Measurements from ENCODE around the gene YEATS2.
A peak's percentile ranks its signal among the peaks of the same experiment; 100 is the strongest.

The YEATS2 gene

DNA sequence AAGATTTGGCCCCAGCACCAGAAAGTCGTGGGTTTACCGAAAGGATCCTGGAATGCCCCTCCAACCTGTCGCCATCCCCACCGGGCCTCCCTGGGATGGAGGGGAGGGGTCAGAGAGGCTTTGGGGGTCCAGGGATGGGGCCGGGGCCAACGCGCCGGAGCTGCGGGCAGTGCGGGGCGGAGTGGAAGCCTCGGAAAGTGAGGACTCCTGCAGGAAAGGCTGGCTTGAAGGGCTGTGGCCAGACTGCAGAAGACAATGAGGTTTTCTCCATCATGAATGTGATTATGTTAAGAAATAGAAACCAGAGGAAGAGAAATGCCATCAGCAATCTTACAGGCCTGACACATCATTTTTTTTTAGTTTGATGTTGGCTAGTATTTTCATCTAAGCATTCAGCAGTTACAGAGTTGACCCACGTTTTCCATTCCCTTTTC, 738 bp downstream of the YEATS2 start (continued):
- TF ChIP-seq ZNF561 (tag by site-specific recombination; IDR thresholded peaks at IDR 0.05; ENCODE audit: borderline replicate concordance), result no peak
- no peak for TF ChIP-seq ZNF37A (tag by site-specific recombination; IDR thresholded peaks at IDR 0.05)
- TF ChIP-seq ZNF558 (tag by site-specific recombination; IDR thresholded peaks at IDR 0.05), result no peak
- TF ChIP-seq, protein P1, sequence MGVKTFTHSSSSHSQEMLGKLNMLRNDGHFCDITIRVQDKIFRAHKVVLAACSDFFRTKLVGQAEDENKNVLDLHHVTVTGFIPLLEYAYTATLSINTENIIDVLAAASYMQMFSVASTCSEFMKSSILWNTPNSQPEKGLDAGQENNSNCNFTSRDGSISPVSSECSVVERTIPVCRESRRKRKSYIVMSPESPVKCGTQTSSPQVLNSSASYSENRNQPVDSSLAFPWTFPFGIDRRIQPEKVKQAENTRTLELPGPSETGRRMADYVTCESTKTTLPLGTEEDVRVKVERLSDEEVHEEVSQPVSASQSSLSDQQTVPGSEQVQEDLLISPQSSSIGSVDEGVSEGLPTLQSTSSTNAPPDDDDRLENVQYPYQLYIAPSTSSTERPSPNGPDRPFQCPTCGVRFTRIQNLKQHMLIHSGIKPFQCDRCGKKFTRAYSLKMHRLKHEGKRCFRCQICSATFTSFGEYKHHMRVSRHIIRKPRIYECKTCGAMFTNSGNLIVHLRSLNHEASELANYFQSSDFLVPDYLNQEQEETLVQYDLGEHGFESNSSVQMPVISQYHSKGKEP (tag by site-specific recombination; IDR thresholded peaks at IDR 0.05), result no peak
- TF ChIP-seq ZBTB17 (tag by site-specific recombination; IDR thresholded peaks at IDR 0.05), result no peak
- peak; percentile 71 for TF ChIP-seq PRDM1 (tag by site-specific recombination; IDR thresholded peaks at IDR 0.05)
- TF ChIP-seq, protein P2, sequence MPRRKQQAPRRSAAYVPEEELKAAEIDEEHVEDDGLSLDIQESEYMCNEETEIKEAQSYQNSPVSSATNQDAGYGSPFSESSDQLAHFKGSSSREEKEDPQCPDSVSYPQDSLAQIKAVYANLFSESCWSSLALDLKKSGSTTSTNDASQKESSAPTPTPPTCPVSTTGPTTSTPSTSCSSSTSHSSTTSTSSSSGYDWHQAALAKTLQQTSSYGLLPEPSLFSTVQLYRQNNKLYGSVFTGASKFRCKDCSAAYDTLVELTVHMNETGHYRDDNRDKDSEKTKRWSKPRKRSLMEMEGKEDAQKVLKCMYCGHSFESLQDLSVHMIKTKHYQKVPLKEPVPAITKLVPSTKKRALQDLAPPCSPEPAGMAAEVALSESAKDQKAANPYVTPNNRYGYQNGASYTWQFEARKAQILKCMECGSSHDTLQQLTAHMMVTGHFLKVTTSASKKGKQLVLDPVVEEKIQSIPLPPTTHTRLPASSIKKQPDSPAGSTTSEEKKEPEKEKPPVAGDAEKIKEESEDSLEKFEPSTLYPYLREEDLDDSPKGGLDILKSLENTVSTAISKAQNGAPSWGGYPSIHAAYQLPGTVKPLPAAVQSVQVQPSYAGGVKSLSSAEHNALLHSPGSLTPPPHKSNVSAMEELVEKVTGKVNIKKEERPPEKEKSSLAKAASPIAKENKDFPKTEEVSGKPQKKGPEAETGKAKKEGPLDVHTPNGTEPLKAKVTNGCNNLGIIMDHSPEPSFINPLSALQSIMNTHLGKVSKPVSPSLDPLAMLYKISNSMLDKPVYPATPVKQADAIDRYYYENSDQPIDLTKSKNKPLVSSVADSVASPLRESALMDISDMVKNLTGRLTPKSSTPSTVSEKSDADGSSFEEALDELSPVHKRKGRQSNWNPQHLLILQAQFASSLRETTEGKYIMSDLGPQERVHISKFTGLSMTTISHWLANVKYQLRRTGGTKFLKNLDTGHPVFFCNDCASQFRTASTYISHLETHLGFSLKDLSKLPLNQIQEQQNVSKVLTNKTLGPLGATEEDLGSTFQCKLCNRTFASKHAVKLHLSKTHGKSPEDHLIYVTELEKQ (tag by site-specific recombination; IDR thresholded peaks at IDR 0.05; ENCODE audit: borderline replicate concordance), result no peak
- no peak for TF ChIP-seq ZNF677 (tag by site-specific recombination; IDR thresholded peaks at IDR 0.05)
- TF ChIP-seq RBAK (tag by site-specific recombination; IDR thresholded peaks at IDR 0.05), result no peak
- TF ChIP-seq WT1 (tag by site-specific recombination; IDR thresholded peaks at IDR 0.05), result no peak
- TF ChIP-seq ZNF473 (tag by site-specific recombination; IDR thresholded peaks at IDR 0.05), result no peak
- TF ChIP-seq ZNF501 (tag by site-specific recombination; IDR thresholded peaks at IDR 0.05), result peak; percentile 64
- TF ChIP-seq SCRT2 (tag by site-specific recombination; IDR thresholded peaks at IDR 0.05), result peak; percentile 69
- TF ChIP-seq, protein P3, sequence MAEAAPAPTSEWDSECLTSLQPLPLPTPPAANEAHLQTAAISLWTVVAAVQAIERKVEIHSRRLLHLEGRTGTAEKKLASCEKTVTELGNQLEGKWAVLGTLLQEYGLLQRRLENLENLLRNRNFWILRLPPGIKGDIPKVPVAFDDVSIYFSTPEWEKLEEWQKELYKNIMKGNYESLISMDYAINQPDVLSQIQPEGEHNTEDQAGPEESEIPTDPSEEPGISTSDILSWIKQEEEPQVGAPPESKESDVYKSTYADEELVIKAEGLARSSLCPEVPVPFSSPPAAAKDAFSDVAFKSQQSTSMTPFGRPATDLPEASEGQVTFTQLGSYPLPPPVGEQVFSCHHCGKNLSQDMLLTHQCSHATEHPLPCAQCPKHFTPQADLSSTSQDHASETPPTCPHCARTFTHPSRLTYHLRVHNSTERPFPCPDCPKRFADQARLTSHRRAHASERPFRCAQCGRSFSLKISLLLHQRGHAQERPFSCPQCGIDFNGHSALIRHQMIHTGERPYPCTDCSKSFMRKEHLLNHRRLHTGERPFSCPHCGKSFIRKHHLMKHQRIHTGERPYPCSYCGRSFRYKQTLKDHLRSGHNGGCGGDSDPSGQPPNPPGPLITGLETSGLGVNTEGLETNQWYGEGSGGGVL (tag by site-specific recombination; IDR thresholded peaks at IDR 0.05), result no peak
- no peak for TF ChIP-seq ZFP3 (tag by site-specific recombination; IDR thresholded peaks at IDR 0.05; ENCODE audit: low read depth)
- TF ChIP-seq ZNF335 (tag by site-specific recombination; conservative IDR thresholded peaks at IDR 0.05), result peak; percentile 54
- no peak for TF ChIP-seq ZBTB20 (tag by site-specific recombination; IDR thresholded peaks at IDR 0.05)
- TF ChIP-seq, protein P4, sequence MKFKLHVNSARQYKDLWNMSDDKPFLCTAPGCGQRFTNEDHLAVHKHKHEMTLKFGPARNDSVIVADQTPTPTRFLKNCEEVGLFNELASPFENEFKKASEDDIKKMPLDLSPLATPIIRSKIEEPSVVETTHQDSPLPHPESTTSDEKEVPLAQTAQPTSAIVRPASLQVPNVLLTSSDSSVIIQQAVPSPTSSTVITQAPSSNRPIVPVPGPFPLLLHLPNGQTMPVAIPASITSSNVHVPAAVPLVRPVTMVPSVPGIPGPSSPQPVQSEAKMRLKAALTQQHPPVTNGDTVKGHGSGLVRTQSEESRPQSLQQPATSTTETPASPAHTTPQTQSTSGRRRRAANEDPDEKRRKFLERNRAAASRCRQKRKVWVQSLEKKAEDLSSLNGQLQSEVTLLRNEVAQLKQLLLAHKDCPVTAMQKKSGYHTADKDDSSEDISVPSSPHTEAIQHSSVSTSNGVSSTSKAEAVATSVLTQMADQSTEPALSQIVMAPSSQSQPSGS (tag by site-specific recombination; IDR thresholded peaks at IDR 0.05; ENCODE audit: low read depth), result no peak
- no peak for TF ChIP-seq ZNF843 (tag by site-specific recombination; IDR thresholded peaks at IDR 0.05)
- no peak for TF ChIP-seq ZNF670 (tag by site-specific recombination; IDR thresholded peaks at IDR 0.05; ENCODE audit: low read depth)
- TF ChIP-seq ZNF529 (tag by site-specific recombination; IDR thresholded peaks at IDR 0.05; ENCODE audit: insufficient replicate concordance), result no peak
- TF ChIP-seq BCL11A (tag by site-specific recombination; IDR thresholded peaks at IDR 0.05; ENCODE audit: low read depth), result no peak
- TF ChIP-seq TCF7L2 (IDR thresholded peaks at IDR 0.05; ENCODE audit: borderline replicate concordance, low read depth, low read length), result no peak
- TF ChIP-seq, protein P5, sequence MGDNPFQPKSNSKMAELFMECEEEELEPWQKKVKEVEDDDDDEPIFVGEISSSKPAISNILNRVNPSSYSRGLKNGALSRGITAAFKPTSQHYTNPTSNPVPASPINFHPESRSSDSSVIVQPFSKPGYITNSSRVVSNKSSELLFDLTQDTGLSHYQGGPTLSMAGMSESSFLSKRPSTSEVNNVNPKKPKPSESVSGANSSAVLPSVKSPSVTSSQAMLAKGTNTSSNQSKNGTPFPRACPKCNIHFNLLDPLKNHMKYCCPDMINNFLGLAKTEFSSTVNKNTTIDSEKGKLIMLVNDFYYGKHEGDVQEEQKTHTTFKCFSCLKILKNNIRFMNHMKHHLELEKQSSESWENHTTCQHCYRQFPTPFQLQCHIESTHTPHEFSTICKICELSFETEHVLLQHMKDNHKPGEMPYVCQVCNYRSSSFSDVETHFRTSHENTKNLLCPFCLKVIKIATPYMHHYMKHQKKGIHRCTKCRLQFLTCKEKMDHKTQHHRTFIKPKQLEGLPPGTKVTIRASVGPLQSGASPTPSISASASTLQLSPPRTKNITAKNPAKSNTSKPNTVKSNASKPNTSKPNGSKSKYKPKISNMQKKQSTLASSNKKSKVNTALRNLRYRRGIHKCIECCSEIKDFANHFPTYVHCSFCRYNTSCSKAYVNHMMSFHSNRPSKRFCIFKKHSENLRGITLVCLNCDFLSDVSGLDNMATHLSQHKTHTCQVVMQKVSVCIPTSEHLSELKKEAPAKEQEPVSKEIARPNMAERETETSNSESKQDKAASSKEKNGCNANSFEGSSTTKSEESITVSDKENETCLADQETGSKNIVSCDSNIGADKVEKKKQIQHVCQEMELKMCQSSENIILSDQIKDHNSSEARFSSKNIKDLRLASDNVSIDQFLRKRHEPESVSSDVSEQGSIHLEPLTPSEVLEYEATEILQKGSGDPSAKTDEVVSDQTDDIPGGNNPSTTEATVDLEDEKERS (tag by site-specific recombination; IDR thresholded peaks at IDR 0.05), result no peak
- TF ChIP-seq GLIS2 (tag by site-specific recombination; IDR thresholded peaks at IDR 0.05), result peak; percentile 93
- TF ChIP-seq ZNF555 (tag by site-specific recombination; conservative IDR thresholded peaks at IDR 0.05), result no peak
- TF ChIP-seq ZIC2 (tag by site-specific recombination; IDR thresholded peaks at IDR 0.05), result no peak
- TF ChIP-seq EGR2 (tag by site-specific recombination; IDR thresholded peaks at IDR 0.05; ENCODE audit: low read depth), result no peak
- TF ChIP-seq ZNF274 (IDR thresholded peaks at IDR 0.05; ENCODE audit: low read length), result no peak
- TF ChIP-seq ZNF274 (tag by site-specific recombination; IDR thresholded peaks at IDR 0.05; ENCODE audit: borderline replicate concordance), result no peak
